GM12891 (cell line): ENCODE measurements around the gene WAPL.
A peak's percentile ranks its signal among the peaks of the same experiment; 100 is the strongest.

Experiments used
- DNase-seq: peaks from one replicate; pipeline ENCODE4 v3.0.0; 2011; ENCODE audit warnings: low spot score; ENCODE audit not compliant: insufficient read length
- FAIRE-seq: peaks from 2 replicates; lab custom pipeline; 2011; peaks lifted over from hg19 to GRCh38; lab: Jason Lieb, UNC
- PAX5 ChIP-seq: IDR thresholded peaks from 2 replicates; pipeline ENCODE4 v1.6.1; 2011; ENCODE audit warnings: low read length, moderate library complexity, mild to moderate bottlenecking; ENCODE audit not compliant: insufficient read depth, severe bottlenecking
- POLR2A ChIP-seq: IDR thresholded peaks from 2 replicates; pipeline ENCODE4 v1.6.1; 2011; ENCODE audit warnings: low read depth, low read length, control low read depth
- POLR2AphosphoS5 ChIP-seq: IDR thresholded peaks from 2 replicates; pipeline ENCODE4 v1.6.1; 2011; ENCODE audit warnings: low read depth, low read length, control low read depth
- POU2F2 ChIP-seq: IDR thresholded peaks from 2 replicates; pipeline ENCODE4 v1.6.1; 2011; ENCODE audit warnings: low read depth, mild to moderate bottlenecking, control low read depth, low read length, moderate library complexity
- SPI1 ChIP-seq: IDR thresholded peaks from 2 replicates; pipeline ENCODE4 v1.6.1; 2011; ENCODE audit warnings: low read depth, low read length, control low read depth
- TAF1 ChIP-seq: IDR thresholded peaks from 2 replicates; pipeline ENCODE4 v1.6.1; 2011; ENCODE audit warnings: low read depth, low read length, control low read depth

The WAPL gene

DNA sequence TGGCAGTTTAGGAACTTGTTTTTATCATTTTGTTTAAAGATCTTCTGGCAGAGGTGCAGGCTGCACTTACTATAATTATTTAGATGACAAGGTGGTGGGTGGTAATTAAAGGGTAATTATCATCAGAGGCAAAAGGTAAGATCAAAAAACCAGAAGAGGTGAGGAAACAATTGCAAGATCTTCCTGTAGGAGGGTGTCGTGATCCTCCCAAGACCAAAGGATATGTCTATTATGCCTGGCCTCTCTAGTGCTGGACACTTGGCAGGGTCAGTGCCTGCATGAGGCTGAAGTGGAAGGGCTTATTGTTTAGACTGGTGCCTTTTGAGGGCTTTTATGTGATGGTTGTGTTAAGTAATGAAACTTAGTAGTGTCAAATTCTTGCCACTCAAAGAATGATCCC is 1.8 kb upstream of the WAPL start:
- no peak for DNase-seq
- no peak for FAIRE-seq
- TF ChIP-seq TAF1 (no peak), PAX5 (no peak), POLR2A (no peak), POLR2AphosphoS5 (no peak), SPI1 (no peak), POU2F2 (no peak)

GRCh38 chr10:86522510-86522855 is 891 bp upstream of the WAPL start:
- TF ChIP-seq PAX5 (no peak), POU2F2 (no peak), POLR2A (no peak), SPI1 (no peak), POLR2AphosphoS5 (no peak), TAF1 (no peak)
- no peak for FAIRE-seq

DNA sequence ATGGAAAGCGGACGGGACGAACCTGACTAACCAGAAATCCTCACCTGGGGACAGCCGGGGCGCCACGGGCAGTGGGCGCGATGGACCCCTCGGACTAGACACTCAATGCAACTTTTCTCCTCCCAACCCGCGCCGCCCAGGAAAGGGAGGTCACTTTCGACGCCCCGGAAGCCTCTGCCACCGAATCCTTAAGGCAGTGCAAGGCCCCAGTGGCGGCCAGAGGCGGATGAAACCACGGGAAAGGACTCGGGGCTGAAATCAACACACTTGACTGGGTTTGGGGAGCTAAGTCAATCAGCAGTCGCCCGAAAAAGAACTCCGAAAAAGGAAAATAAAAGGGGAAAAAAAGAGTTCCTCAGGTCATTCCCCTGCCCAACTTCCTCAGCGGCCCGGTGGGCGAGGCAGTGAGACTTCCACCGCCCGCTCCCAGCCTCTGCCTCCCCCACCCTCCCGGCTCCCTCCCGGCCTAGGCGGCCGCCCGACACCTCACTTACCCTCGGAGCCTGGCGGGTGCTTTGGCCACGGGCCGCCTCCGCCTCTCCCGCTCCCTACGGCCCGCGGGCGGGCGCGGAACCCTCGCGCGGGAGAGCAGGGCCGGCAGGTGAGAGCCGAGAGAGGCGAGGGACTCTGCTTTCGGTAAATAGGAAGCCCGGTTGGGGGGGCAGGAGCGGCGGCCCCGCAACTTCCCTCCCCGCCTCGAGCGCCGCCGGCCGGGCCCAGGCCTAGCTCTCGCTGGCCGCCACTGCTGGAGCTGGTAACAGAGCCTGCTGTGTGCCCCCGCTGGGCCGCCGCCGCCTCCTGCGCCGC is 518 bp downstream of the WAPL start:
- DNase-seq (peak; percentile 46), FAIRE-seq (peak; percentile 73)
- peak; percentile 43; the same call in 1 of the 2 replicates for TF ChIP-seq TAF1
- 0 out of 2 replicates have a peak, but pooled peaks have one; percentile 34 for TF ChIP-seq POLR2AphosphoS5
- no peak for TF ChIP-seq PAX5
- no peak for TF ChIP-seq POU2F2
- peak; percentile 71 for TF ChIP-seq POLR2A
- TF ChIP-seq SPI1 = 0 out of 2 replicates have a peak, but pooled peaks have one; percentile 1

More at GRCh38 chr10:86522510-86522855, 891 bp upstream of the WAPL start:
- no peak for DNase-seq

DNA sequence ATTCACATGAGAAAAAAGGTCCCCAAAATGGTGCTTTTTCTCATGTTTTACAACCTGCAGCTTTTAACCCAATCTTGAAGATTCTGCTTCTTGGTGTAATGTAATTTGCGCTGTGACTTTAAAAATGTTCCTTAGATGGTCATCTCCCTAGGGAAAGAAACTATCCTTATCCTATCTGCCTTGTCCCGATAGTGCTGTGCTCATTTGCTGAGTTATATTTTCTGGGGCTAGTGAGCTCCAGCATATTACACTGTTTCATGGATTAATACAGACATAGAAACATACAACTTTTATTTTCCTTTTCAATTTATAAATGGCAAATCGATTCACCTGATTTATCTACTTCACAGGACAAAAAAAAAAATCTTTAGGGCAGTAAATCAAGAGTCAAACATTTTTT is 2.8 kb downstream of the WAPL start:
- FAIRE-seq = no peak
- no peak for TF ChIP-seq POU2F2
- TF ChIP-seq POLR2A = no peak
- no peak for TF ChIP-seq POLR2AphosphoS5
- TF ChIP-seq SPI1 = no peak
- TF ChIP-seq TAF1 = no peak
- no peak for TF ChIP-seq PAX5
- DNase-seq = no peak

- no peak for TF ChIP-seq POU2F2
- no peak for TF ChIP-seq POLR2A
- TF ChIP-seq POLR2AphosphoS5 = no peak
- no peak for TF ChIP-seq SPI1
- TF ChIP-seq TAF1 = no peak
- TF ChIP-seq PAX5 = no peak
- DNase-seq (no peak), FAIRE-seq (no peak)
Observed at GRCh38 chr10:86512137-86512536, 9.5 kb downstream of the WAPL start.

GRCh38 chr10:86511027-86511865 is 10.3 kb downstream of the WAPL start:
- TF ChIP-seq TAF1 (no peak), POLR2AphosphoS5 (no peak), PAX5 (no peak), POU2F2 (no peak), POLR2A (no peak), SPI1 (no peak)
- FAIRE-seq = no peak

GRCh38 chr10:86509145-86509544 is 12.4 kb downstream of the WAPL start:
- TF ChIP-seq PAX5 = no peak
- TF ChIP-seq TAF1 = no peak
- TF ChIP-seq POU2F2 = no peak
- TF ChIP-seq POLR2A = no peak
- no peak for TF ChIP-seq SPI1
- TF ChIP-seq POLR2AphosphoS5 = no peak
- FAIRE-seq = no peak
- DNase-seq = no peak

More at GRCh38 chr10:86511027-86511865, 10.3 kb downstream of the WAPL start:
- no peak for DNase-seq

DNA sequence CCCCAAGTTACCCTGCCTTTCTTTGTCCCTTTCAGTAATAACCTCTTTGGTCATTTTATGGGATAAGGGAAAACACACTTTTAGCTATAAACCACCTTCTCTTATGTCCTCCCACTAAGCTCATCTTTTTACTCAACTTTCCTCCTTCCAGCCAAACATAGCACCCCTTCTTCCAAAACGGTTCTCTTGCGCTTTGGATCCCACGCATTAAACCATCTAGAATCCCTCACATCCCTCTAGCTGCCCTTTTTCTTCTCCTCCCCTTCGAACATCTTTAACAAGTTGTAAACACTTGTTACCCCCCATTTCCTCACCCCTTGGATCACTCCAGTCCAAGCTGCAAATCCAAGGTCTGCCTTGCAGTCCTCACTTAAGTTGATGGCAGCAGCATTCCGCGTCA is 13.4 kb downstream of the WAPL start:
- no peak for TF ChIP-seq POLR2A
- no peak for TF ChIP-seq TAF1
- TF ChIP-seq PAX5 = no peak
- TF ChIP-seq POU2F2 = no peak
- TF ChIP-seq POLR2AphosphoS5 = no peak
- no peak for TF ChIP-seq SPI1
- FAIRE-seq = no peak
- DNase-seq = no peak

DNA sequence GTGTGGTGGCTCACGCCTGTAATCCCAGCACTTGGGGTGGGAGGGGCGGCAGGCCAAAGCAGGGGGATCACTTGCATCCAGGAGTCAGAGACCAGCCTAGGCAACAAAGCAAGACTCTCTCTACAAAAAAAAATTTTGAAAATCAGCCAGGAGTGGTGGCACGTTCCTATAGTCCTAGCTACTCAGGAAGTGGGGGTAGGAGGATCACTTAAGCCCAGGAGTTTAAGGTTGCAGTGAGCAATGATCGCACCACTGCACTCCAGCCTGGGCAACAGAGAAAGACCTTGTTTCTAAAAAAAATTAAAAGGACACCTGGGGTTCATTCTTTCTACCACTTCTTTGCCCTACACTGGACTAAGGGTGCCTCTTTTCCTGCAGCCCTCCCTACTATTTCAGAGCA is 15.1 kb downstream of the WAPL start:
- FAIRE-seq (no peak), DNase-seq (no peak)
- TF ChIP-seq PAX5 (no peak), POU2F2 (no peak), POLR2A (no peak), POLR2AphosphoS5 (no peak), SPI1 (no peak), TAF1 (no peak)
